A673 (cell line): ENCODE data around the gene MORN1. TPM values are rescaled to one million over a fixed set of nuclear protein-coding genes. Genes with fewer than 3 reads are reported as not detected.
A peak's percentile ranks its signal among the peaks of the same experiment; 100 is the strongest.

ENCODE experiments used
- BruUV-seq: library from RNA; stranded (reverse); fragments of 400-500 nt; replicated peaks from 2 replicates; lab custom pipeline; 2021; lab: Mats Ljungman, UMichigan
- CTCF ChIA-PET: fragments of 300-600 bp; sonication (Branson Sonifier 250); formaldehyde crosslinking; loops from one replicate; lab custom pipeline; 2022; ENCODE audit warnings: antibody characterized with exemption; lab: Charles Lee
- POLR2A ChIA-PET: fragments of 300-600 bp; sonication (Branson Sonifier 250); formaldehyde crosslinking; loops from one replicate; lab custom pipeline; 2022; ENCODE audit warnings: antibody characterized with exemption; ENCODE audit not compliant: low non-redundant PET; lab: Charles Lee
- DNase-seq: peaks from one replicate; pipeline ENCODE4 v3.0.0-alpha.2; 2015; ENCODE audit warnings: low spot score
- H3K27ac ChIP-seq: fragments of 200-600 bp; sonication (generic); 2 replicates; pipeline ENCODE4 v1.5.1; 2016; ENCODE audit warnings: mixed run types, low read depth, mild to moderate bottlenecking, mixed read lengths, antibody characterized with exemption, low read length; ENCODE audit not compliant: poor library complexity, severe bottlenecking
- H3K27me3 ChIP-seq: fragments of 200-600 bp; sonication (generic); replicated peaks from 2 replicates; pipeline ENCODE4 v1.6.1; 2017; ENCODE audit warnings: mixed run types, low read depth, mild to moderate bottlenecking, mixed read lengths, antibody characterized with exemption, low read length; ENCODE audit not compliant: insufficient read depth, poor library complexity
- H3K36me3 ChIP-seq: fragments of 200-600 bp; sonication (generic); 2 replicates; pipeline ENCODE4 v1.6.1; 2016; ENCODE audit warnings: mixed run types, mild to moderate bottlenecking, mixed read lengths, antibody characterized with exemption, low read length; ENCODE audit not compliant: insufficient read depth, poor library complexity, severe bottlenecking
- H3K4me1 ChIP-seq: fragments of 200-600 bp; sonication (generic); 2 replicates; pipeline ENCODE4 v1.6.1; 2017; ENCODE audit warnings: mixed run types, mild to moderate bottlenecking, mixed read lengths, antibody characterized with exemption, low read length; ENCODE audit not compliant: insufficient read depth, poor library complexity, severe bottlenecking
- H3K4me3 ChIP-seq: fragments of 200-600 bp; sonication (generic); 2 replicates; pipeline ENCODE4 v1.5.1; 2016; ENCODE audit warnings: low read depth, mixed run types, mild to moderate bottlenecking, mixed read lengths, low read length; ENCODE audit not compliant: poor library complexity, severe bottlenecking
- H3K9me3 ChIP-seq: fragments of 200-600 bp; sonication (generic); 2 replicates; pipeline ENCODE4 v1.6.1; 2016; ENCODE audit warnings: mixed run types, low read depth, mild to moderate bottlenecking, mixed read lengths, antibody characterized with exemption, low read length; ENCODE audit not compliant: poor library complexity, severe bottlenecking
- CTCF ChIP-seq: fragments of 300-800, 200-600 bp; sonication (generic); conservative IDR thresholded peaks from 2 replicates; pipeline ENCODE4 v1.5.1; 2017; ENCODE audit warnings: low read depth, mild to moderate bottlenecking, antibody characterized with exemption, low read length, moderate library complexity, mixed read lengths
- EZH2 ChIP-seq: fragments of 200-600 bp; sonication (generic); IDR thresholded peaks from 2 replicates; pipeline ENCODE4 v1.6.1; 2017; ENCODE audit warnings: borderline replicate concordance, low read depth, mild to moderate bottlenecking, mixed read lengths, antibody characterized with exemption, low read length; ENCODE audit not compliant: poor library complexity, severe bottlenecking
- intact Hi-C: fragments of 100-400 bp; cut with micrococcal nuclease; formaldehyde crosslinking; loops from one replicate; pipeline ENCODE4 v1.10.0; 2022; ENCODE audit not compliant: unreplicated experiment
- total RNA-seq: library from RNA; stranded (reverse); gene quantifications from 2 replicates; pipeline ENCODE4 v1.2.3, GENCODE V29; 2021

The MORN1 gene
- total RNA-seq, 1 experiment from 2014 or later = 24.7 TPM

GRCh38 chr1:2393471-2393877 is 2.1 kb upstream of the MORN1 start:
- H3K4me1 ChIP-seq = peaks cover 16% of the 10 kb centered on the region
- H3K9me3 ChIP-seq = no peaks in the 10 kb centered on the region
- H3K36me3 ChIP-seq = peaks cover 45% of the 10 kb centered on the region
- no peak overlapping the region for H3K27ac ChIP-seq
- H3K27me3 ChIP-seq = no peaks in the 10 kb centered on the region
- intact Hi-C loops = no loop called here
- no peak for DNase-seq
- peak overlapping the region; percentile 74 for H3K4me3 ChIP-seq
- no peak for TF ChIP-seq CTCF
- no peak for TF ChIP-seq EZH2
- ChIA-PET CTCF (no interaction called here), POLR2A (no interaction called here)
- no TSS peak for BruUV-seq

GRCh38 chr1:2392686-2393085 is 1.3 kb upstream of the MORN1 start:
- no peak for DNase-seq
- H3K27me3 ChIP-seq = no peaks in the 10 kb centered on the region
- peak overlapping the region; percentile 74 for H3K4me3 ChIP-seq
- TF ChIP-seq CTCF = no peak
- H3K9me3 ChIP-seq = no peaks in the 10 kb centered on the region
- BruUV-seq = no TSS peak
- peaks cover 45% of the 10 kb centered on the region for H3K36me3 ChIP-seq
- ChIA-PET POLR2A (no interaction called here), CTCF (no interaction called here)
- H3K4me1 ChIP-seq = peaks cover 16% of the 10 kb centered on the region
- H3K27ac ChIP-seq = peak overlapping the region; percentile 84
- intact Hi-C loops = no loop called here

- Histone ChIP-seq H3K9me3 (no peaks in the 10 kb centered on the region), H3K4me3 (peak overlapping the region; percentile 74), H3K27me3 (no peaks in the 10 kb centered on the region), H3K27ac (peak overlapping the region; percentile 84), H3K36me3 (peaks cover 39% of the 10 kb centered on the region), H3K4me1 (peaks cover 16% of the 10 kb centered on the region)
- TF ChIP-seq CTCF (no peak), EZH2 (no peak)
- intact Hi-C loops = no loop called here
- POLR2A ChIA-PET = interaction anchor here (0.6 kb wide), 1 partner anchor 11 kb away, joined by 3 read pairs; no protein-coding TSS in a partner anchor
- CTCF ChIA-PET = interaction anchor here (1.0 to 1.5 kb wide), 2 partner anchors 10 to 197 kb away, joined by 9 to 19 read pairs; partner anchors contain the start of gene FAAP20
- DNase-seq = no peak
- no TSS peak for BruUV-seq
These were observed 666 bp upstream of the MORN1 start for GRCh38 chr1:2391931-2392509.
